IMR-90 (cell line): ENCODE measurements around the gene CXCL3. TPM values are rescaled to one million over a fixed set of nuclear protein-coding genes. Genes with fewer than 3 reads are reported as not detected.

Experiments used
- ATAC-seq: fragments of 200-7000 bp; cut with Tn5 transposase; 2 replicates; pipeline ENCODE4 v1.9.1; 2020; ENCODE audit warnings: low read depth, mild to moderate bottlenecking, moderate library complexity
- BruUV-seq: library from RNA; stranded (reverse); fragments of 400-500 nt; replicated peaks from 2 replicates; lab custom pipeline; 2021; lab: Mats Ljungman, UMichigan
- CTCF ChIA-PET: fragments of 300-600 bp; formaldehyde crosslinking; extraction: SDS; loops from one replicate; lab custom pipeline; 2021; ENCODE audit warnings: antibody characterized with exemption; lab: Yijun Ruan, JAX
- POLR2A ChIA-PET: fragments of 300-600 bp; sonication (Branson Sonifier 250); formaldehyde crosslinking; loops from one replicate; lab custom pipeline; 2022; ENCODE audit warnings: antibody characterized with exemption; ENCODE audit not compliant: unreplicated experiment; lab: Charles Lee
- DNase-seq: peaks from one replicate; pipeline ENCODE4 v3.0.0; 2013
- H2AFZ ChIP-seq: replicated peaks from 2 replicates; pipeline ENCODE3; 2013; ENCODE audit warnings: low read length, mild to moderate bottlenecking; ENCODE audit not compliant: poor library complexity
- H2AK5ac ChIP-seq: 2 replicates; pipeline ENCODE4 v1.6.1; 2013; ENCODE audit warnings: low read depth, low read length, inconsistent platforms
- H2AK9ac ChIP-seq: replicated peaks from 2 replicates; pipeline ENCODE3; 2013; ENCODE audit warnings: mild to moderate bottlenecking, low read depth, low read length, moderate library complexity; ENCODE audit not compliant: poor library complexity
- H2BK120ac ChIP-seq: 2 replicates; pipeline ENCODE4 v1.6.1; 2013; ENCODE audit warnings: low read depth, low read length, inconsistent platforms
- H2BK15ac ChIP-seq: 3 replicates; pipeline ENCODE4 v1.6.1; 2013; ENCODE audit warnings: low read depth, low read length, inconsistent platforms
- H2BK20ac ChIP-seq: 2 replicates; pipeline ENCODE4 v1.6.1; 2013; ENCODE audit warnings: low read depth, mild to moderate bottlenecking, inconsistent platforms, low read length, moderate library complexity
- H2BK5ac ChIP-seq: 2 replicates; pipeline ENCODE4 v1.6.1; 2013; ENCODE audit warnings: mild to moderate bottlenecking, low read depth, low read length, inconsistent platforms; ENCODE audit not compliant: poor library complexity, severe bottlenecking
- H3K14ac ChIP-seq: replicated peaks from 2 replicates; pipeline ENCODE4 v1.6.1; 2013; ENCODE audit warnings: low read depth, low read length, inconsistent platforms
- H3K18ac ChIP-seq: 2 replicates; pipeline ENCODE4 v1.6.1; 2013; ENCODE audit warnings: low read depth, low read length, control low read depth
- H3K23ac ChIP-seq: 2 replicates; pipeline ENCODE4 v1.6.1; 2013; ENCODE audit warnings: low read depth, low read length, inconsistent platforms
- H3K27ac ChIP-seq: 2 replicates; pipeline ENCODE4 v1.5.1; 2013; ENCODE audit warnings: mild to moderate bottlenecking, control low read depth, low read length; ENCODE audit not compliant: insufficient read depth
- H3K27me3 ChIP-seq: 2 replicates; pipeline ENCODE4 v1.6.1; 2013; ENCODE audit warnings: low read length; ENCODE audit not compliant: control insufficient read depth, insufficient read depth
- H3K36me3 ChIP-seq: 2 replicates; pipeline ENCODE4 v1.6.1; 2013; ENCODE audit warnings: low read length, mixed read lengths; ENCODE audit not compliant: control insufficient read depth, insufficient read depth
- H3K4ac ChIP-seq: 2 replicates; pipeline ENCODE4 v1.6.1; 2013; ENCODE audit warnings: low read depth, low read length, inconsistent platforms
- H3K4me1 ChIP-seq: 2 replicates; pipeline ENCODE4 v1.6.1; 2013; ENCODE audit warnings: low read length, mixed read lengths; ENCODE audit not compliant: control insufficient read depth, insufficient read depth
- H3K4me2 ChIP-seq: 2 replicates; pipeline ENCODE4 v1.6.1; 2013; ENCODE audit warnings: low read depth, mild to moderate bottlenecking, control low read depth, low read length, moderate library complexity
- H3K4me3 ChIP-seq: 2 replicates; pipeline ENCODE4 v1.5.1; 2013; ENCODE audit warnings: low read depth, mild to moderate bottlenecking, control low read depth, low read length, moderate library complexity; ENCODE audit not compliant: insufficient read depth
- H3K56ac ChIP-seq: 2 replicates; pipeline ENCODE4 v1.6.1; 2013; ENCODE audit warnings: low read length, inconsistent platforms; ENCODE audit not compliant: insufficient read depth; ENCODE audit errors: extremely low read depth
- H3K79me1 ChIP-seq, 2 experiments: 2 replicates each; pipeline ENCODE4 v1.6.1; 2013; ENCODE audit warnings: low read length in 2 of 2, inconsistent platforms in 1 of 2, low read depth in 1 of 2
- H3K9ac ChIP-seq: 2 replicates; pipeline ENCODE4 v1.6.1; 2013; ENCODE audit warnings: low read depth, low read length, control low read depth
- H3K9me1 ChIP-seq: 2 replicates; pipeline ENCODE4 v1.6.1; 2013; ENCODE audit warnings: low read length, inconsistent platforms; ENCODE audit not compliant: insufficient read depth
- H3K9me3 ChIP-seq: 2 replicates; pipeline ENCODE4 v1.6.1; 2013; ENCODE audit warnings: low read length; ENCODE audit not compliant: control insufficient read depth, insufficient read depth
- H4K20me1 ChIP-seq: 2 replicates; pipeline ENCODE4 v1.6.1; 2013; ENCODE audit warnings: low read length, inconsistent platforms; ENCODE audit not compliant: insufficient read depth
- H4K5ac ChIP-seq: 2 replicates; pipeline ENCODE4 v1.6.1; 2013; ENCODE audit warnings: mild to moderate bottlenecking, low read depth, low read length, control low read depth
- H4K8ac ChIP-seq, 2 experiments: 2 replicates each; pipeline ENCODE4 v1.6.1; 2013; ENCODE audit warnings: low read depth in 2 of 2, low read length in 2 of 2, control low read depth in 1 of 2, inconsistent platforms in 1 of 2
- H4K91ac ChIP-seq: 2 replicates; pipeline ENCODE4 v1.6.1; 2013; ENCODE audit warnings: low read depth, low read length, inconsistent platforms; ENCODE audit not compliant: insufficient read depth
- BHLHE40 ChIP-seq: fragments of 150-350 bp; IDR thresholded peaks from 2 replicates; pipeline ENCODE4 v1.6.1; 2016; ENCODE audit warnings: mild to moderate bottlenecking, low read depth, low read length
- CEBPB ChIP-seq: IDR thresholded peaks from 2 replicates; pipeline ENCODE4 v1.6.1; 2012; ENCODE audit warnings: low read depth, low read length, improper control_type of control experiment
- CHD1 ChIP-seq: IDR thresholded peaks from 2 replicates; pipeline ENCODE4 v1.6.1; 2012; ENCODE audit warnings: low read depth, low read length, improper control_type of control experiment
- FOS ChIP-seq: fragments of 150-350 bp; IDR thresholded peaks from 2 replicates; pipeline ENCODE4 v1.6.1; 2016; ENCODE audit warnings: low read depth, low read length
- MAFK ChIP-seq: IDR thresholded peaks from 2 replicates; pipeline ENCODE4 v1.6.1; 2012; ENCODE audit warnings: low read depth, low read length, improper control_type of control experiment
- NFE2L2 ChIP-seq: fragments of 150-350 bp; IDR thresholded peaks from 2 replicates; pipeline ENCODE4 v1.6.1; 2016; ENCODE audit warnings: low read depth, mild to moderate bottlenecking, low read length
- POLR2A ChIP-seq: IDR thresholded peaks from 2 replicates; pipeline ENCODE4 v1.6.1; 2012; ENCODE audit warnings: mild to moderate bottlenecking, low read depth, low read length
- RCOR1 ChIP-seq: IDR thresholded peaks from 2 replicates; pipeline ENCODE4 v1.6.1; 2012; ENCODE audit warnings: mild to moderate bottlenecking, low read length, improper control_type of control experiment; ENCODE audit not compliant: insufficient replicate concordance
- SMC3 ChIP-seq: fragments of 150-350 bp; IDR thresholded peaks from 2 replicates; pipeline ENCODE4 v1.6.1; 2016; ENCODE audit warnings: low read depth, mild to moderate bottlenecking, antibody characterized with exemption, low read length, moderate library complexity
- WGBS, 2 experiments: methylation state at CpG; one replicate each; pipeline versions ENCODE4 v1.1.5 to v1.1.7; 2013; ENCODE audit warnings: missing lambda C conversion rate in 2 of 2; ENCODE audit not compliant: insufficient read length in 1 of 2; ENCODE audit errors: extremely low coverage in 2 of 2; 5-methylcytosine and 5-hydroxymethylcytosine counted together
- dilution Hi-C: fragments of 300-500 bp; cut with HindIII; formaldehyde crosslinking; loops from one replicate; pipeline ENCODE4 v1.14.3; 2018; ENCODE audit warnings: low sequenced_read_pairs; ENCODE audit not compliant: unreplicated experiment
- in situ Hi-C: fragments of 300-500 bp; cut with MboI; formaldehyde crosslinking; loops from 3 replicates; pipeline ENCODE4 v1.14.3; 2019; ENCODE audit warnings: low sequenced_read_pairs, inconsistent platforms, mixed read lengths
- intact Hi-C: fragments of 100-400 bp; cut with micrococcal nuclease; formaldehyde crosslinking; loops from 2 replicates; pipeline ENCODE4 v1.10.0; 2022
- polyA plus RNA-seq, 3 experiments: library from polyadenylated mRNA; depleted of rRNA; stranded (reverse); fragments of >200 nt; gene quantifications; 2 replicates each; pipeline ENCODE4 v1.2.3, GENCODE V29; 2012; ENCODE audit warnings: low replicate concordance in 1 of 3
- total RNA-seq: library from RNA; depleted of rRNA; stranded (reverse); fragments of >200 nt; gene quantifications from 2 replicates; pipeline ENCODE4 v1.2.3, GENCODE V29; 2012
- TF ChIP-seq, protein P1 (sequence below): fragments of 150-350 bp; IDR thresholded peaks from 2 replicates; pipeline ENCODE4 v1.6.1; 2016; ENCODE audit warnings: low read depth, mild to moderate bottlenecking, low read length, moderate library complexity, borderline replicate concordance

CXCL3 gene
- total and polyA plus RNA-seq, 2 of the 4 experiments (the other 2 are of a cell fraction), result 0.18 to 0.74 TPM

DNA sequence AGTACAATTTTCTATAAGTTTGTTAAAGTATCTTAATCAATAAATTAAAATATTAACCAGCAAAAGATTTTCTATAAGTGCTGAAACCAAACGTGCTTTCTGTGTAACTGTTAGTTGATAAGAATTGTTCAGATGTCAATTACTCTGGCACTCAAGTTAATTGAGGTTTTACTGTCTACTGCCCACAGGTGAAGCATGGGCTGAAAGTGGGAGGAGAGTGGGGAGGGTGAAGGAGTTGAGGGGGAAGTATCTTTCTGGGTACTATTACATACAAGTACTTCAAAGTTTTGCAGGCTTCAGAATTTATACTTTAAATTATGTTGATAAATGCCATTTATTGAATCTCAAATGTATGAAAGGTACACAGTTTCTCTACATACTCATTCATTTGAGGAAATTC is 19.1 kb upstream of the CXCL3 start:
- Histone ChIP-seq H2AK9ac (no peak overlapping the region), H3K56ac (no peak overlapping the region), H4K20me1 (no peaks in the 10 kb centered on the region), H2BK5ac (peak overlapping the region; percentile 79), H3K4ac (peak overlapping the region; percentile 95), H3K9ac (no peak overlapping the region), H4K5ac (peak overlapping the region; percentile 77; the same call in 1 of the 2 replicates), H3K9me3 (0 out of 2 replicates have a peak, but pooled peaks cover 2% of the 10 kb centered on the region), H3K79me1 (no peaks in the 10 kb centered on the region), H2BK15ac (peak overlapping the region; percentile 96; the same call in 1 of the 3 replicates), H3K4me3 (no peak overlapping the region), H3K36me3 (no peaks in the 10 kb centered on the region), H3K27me3 (no peaks in the 10 kb centered on the region), H2BK20ac (peak overlapping the region; percentile 94), H3K18ac (peak overlapping the region; percentile 87), H3K14ac (peak overlapping the region; percentile 89), H2BK120ac (peak overlapping the region; percentile 95), H3K23ac (0 out of 2 replicates have a peak overlapping the region, but pooled peaks have one; percentile 63), H3K9me1 (no peaks in the 10 kb centered on the region; the same call in 1 of the 2 replicates), H2AK5ac (peak overlapping the region; percentile 81; the same call in 1 of the 2 replicates), H3K27ac (peak overlapping the region; percentile 48), H2AFZ (no peak overlapping the region), H4K8ac (peak overlapping the region; percentile 11 to 83; a peak in 3 of 4 replicates), H3K4me1 (peaks cover 3% of the 10 kb centered on the region), H4K91ac (peak overlapping the region; percentile 86), H3K4me2 (no peak overlapping the region)
- no TSS peak for BruUV-seq
- intact Hi-C loops (no loop called here), dilution Hi-C loops (no loop called here), in situ Hi-C loops (no loop called here)
- no peak for ATAC-seq
- no peak for DNase-seq
- WGBS, 2 experiments, result no CpG with 5 or more reads among the region's 1 CpG
- ChIA-PET POLR2A (no interaction called here), CTCF (interaction anchor here (2.2 kb wide), 1 partner anchor 19 kb away, joined by 9 read pairs; the partner anchor contains the start of gene CXCL3)
- TF ChIP-seq NFE2L2 (no peak), POLR2A (no peak), BHLHE40 (no peak), CEBPB (no peak), RCOR1 (no peak), FOS (no peak), CHD1 (no peak), MAFK (no peak), SMC3 (no peak)
- TF ChIP-seq, protein P1, sequence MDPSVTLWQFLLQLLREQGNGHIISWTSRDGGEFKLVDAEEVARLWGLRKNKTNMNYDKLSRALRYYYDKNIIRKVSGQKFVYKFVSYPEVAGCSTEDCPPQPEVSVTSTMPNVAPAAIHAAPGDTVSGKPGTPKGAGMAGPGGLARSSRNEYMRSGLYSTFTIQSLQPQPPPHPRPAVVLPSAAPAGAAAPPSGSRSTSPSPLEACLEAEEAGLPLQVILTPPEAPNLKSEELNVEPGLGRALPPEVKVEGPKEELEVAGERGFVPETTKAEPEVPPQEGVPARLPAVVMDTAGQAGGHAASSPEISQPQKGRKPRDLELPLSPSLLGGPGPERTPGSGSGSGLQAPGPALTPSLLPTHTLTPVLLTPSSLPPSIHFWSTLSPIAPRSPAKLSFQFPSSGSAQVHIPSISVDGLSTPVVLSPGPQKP, result no peak
